GM18519 (cell line): ENCODE results near the gene ST3GAL6.

ENCODE experiments used
- ATAC-seq: cut with Tn5 transposase; IDR thresholded peaks from one replicate; pipeline ENCODE4 v1.9.1; 2021; ENCODE audit warnings: mild to moderate bottlenecking, moderate library complexity; ENCODE audit not compliant: unreplicated experiment, low FRiP score

ST3GAL6 gene

GRCh38 chr3:98839846-98840245 lies 76.7 kb downstream of the ST3GAL6 start:
- ATAC-seq = no peak

DNA sequence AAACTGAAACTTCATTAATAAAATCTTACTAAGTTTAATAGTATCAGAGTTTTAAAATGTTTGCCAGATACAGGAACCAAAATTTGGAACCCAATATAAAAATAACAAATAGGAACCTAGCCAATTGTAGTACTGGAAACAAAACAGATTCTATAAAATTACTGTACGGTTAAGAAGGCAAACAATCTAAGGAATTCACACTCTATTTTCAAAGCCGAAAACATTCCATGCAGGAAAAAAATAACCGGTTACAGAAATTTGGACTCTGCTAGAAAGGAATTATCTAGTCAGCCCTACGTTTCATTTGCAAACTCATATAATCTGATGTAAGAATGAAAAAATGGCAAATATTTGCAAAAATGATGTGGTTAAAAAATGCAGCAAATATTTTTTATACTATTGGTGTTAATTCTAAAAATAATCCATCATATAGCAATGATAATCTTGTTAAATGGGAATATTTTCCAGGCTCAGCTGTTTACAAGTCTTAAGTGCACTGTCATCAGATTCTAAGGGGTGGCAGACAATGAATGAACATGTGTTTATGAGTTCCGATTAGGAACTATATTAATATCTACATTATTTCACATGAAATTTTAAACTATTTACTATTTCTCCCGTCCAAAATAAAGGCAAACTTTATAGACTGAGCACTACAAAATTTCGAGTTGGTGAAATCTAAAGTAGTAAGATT lies 80.3 kb downstream of the ST3GAL6 start:
- no peak for ATAC-seq
